ENCODE measurements around the gene ZBTB7A.

ZBTB7A gene

DNA sequence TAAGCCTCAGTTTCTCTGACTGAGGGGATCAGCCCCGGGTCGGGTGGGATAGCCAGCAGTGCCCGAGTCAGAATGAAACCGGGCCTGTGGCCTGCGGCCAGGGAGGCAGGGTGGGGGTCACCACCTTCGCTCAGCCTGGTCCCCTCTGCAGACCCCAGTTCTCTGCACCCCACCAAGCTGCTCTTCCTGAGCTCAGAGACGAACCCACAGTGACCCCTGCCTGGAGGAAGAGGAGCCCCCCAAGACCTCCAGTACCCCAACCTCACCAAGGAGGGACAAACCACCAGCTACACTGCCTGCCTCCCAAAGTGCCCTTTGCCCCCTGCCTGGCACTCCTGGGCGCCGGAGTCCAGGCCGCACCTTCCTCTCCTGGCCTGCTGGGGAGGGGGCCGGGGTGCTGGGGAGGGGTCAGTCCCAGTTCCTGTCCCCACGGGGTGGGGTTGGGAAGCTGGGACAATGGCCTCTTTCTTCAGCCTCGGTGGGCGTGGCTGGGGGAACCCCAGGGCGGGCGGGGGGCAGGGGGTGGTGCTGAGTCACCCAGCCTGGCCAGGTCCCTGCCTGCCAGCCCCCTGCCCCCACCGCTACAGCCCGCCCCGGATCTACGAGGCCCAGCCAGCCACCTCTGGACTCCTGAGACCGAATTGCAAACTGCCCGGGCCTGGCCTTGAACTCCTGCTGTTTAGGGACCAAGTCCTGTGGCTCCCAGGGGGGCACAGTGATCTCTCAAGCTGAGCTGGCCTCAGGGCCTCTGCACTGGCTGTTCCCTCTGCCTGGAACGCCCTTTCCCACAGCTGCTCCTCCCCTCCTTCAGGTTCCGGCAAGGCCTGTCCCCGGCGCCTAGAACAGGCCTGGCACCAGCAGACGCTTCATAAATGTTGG, 14.3 kb downstream of the ZBTB7A start:
- no peak for DNase-seq

DNA sequence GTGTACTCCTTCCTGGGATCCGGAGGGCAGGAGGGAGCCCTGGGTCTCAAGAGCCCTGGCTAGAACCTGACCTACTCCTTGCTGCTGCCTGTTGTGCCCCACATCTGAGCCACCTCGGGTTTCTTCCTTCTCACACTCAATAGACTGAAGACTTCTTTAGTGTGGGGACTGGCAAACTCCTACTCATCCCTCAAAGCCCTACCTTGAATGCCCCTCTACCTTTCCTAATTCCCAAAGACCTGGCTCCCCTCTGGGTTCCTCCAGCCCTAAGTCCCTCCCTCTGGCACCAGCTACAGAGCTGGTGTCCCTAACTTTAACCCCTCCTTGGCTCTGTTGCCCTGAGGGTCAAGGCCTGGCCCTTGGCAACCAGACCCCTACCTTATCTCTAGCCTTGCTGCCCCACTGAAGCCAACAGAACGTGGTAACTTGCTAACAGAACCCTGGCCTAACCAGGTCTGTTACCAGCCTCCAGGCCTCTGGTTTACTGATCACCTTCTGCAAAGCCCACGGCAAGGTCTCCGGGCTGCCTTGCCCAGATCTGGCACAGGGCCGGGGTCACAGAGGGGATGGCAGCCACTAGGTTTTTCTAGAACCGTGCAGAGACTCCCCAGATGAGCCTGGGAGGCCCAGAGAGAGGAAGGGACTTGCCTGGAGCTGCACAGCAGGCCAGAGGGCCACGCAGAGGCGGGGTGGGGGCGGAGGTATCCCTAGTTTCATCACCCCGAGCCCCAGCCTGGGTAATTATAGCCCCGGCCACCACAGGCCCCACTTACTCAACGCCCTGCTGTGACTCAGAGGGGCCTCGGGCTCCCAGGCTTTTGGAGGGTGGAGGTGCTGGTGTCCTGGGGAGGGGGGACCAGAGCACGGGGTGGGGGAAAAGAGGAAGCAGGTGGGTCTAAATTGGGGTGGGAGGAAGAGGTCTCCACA, 15.3 kb downstream of the ZBTB7A start:
- no peak for DNase-seq

DNA sequence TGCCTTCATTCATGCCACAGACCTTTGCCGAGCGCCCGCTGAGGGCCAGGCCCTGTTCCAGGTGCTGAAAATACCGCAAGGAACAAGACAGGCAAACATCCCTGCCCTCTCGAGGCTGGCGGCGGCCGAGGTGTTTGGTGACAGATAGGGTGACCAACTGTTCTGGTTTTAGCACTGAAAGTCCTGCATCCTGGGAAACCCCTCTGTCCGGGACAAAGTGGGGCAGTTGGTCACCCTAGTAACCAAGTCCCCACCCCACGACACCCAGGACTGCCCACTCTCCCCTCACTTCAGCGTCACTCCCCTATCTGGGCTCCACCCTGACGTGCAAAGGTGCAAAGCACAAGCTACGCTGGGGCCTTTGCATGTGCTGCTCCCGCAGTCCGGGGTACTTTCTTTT, 17.3 kb downstream of the ZBTB7A start:
- DNase-seq, result no peak

DNA sequence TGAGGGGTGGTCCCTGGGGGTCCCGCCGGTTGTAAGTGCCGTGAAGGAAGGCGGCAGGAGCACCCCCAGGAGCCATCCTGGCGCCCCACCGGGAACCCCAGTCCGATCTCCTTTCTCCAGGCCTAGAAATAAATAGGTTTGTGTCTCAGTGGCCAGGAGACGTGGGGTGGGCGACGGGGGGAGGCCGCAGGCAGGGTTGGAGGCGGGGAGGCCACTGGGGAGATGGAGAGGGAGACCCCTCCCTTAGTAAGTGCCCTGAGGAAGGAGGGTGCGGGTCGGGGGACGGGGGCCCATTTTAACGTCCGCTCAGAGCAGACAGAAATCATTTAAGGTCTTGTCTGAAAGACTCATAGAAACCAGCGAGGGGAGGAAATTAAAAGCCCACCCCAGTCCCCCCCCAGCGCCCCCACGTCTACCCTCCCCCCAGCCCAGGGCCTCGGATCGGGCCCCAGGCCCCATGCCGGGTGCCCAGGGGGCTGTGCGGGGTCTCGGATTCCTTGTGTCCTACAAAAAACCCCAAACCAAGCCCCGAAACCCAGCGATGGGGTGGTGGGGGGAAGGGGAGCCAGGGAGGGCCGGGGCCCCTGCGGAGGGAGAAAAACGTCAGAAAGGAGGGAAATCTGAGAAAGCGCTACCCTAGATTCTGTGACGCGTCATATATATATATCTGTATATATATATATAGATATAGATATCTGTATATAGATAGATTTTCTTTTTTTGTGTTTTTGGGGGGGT, 19.6 kb downstream of the ZBTB7A start:
- no peak for DNase-seq

DNA sequence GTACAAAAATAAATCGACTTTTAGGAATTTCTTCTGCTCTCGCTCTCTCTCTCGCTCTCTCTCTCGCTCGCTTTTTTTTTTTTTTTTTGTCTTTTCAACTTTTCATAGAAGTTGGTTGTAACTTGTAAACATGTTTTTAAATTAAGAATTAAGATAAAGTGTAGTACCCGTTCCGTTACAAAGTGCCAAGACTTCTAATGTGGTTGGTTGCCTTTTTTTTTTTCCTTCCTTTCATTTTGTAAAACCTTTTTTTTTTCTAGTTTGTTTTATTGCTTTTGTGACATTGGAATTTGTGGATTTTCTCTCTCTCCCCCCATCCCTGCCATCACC, 20.4 kb downstream of the ZBTB7A start:
- no peak for DNase-seq

DNA sequence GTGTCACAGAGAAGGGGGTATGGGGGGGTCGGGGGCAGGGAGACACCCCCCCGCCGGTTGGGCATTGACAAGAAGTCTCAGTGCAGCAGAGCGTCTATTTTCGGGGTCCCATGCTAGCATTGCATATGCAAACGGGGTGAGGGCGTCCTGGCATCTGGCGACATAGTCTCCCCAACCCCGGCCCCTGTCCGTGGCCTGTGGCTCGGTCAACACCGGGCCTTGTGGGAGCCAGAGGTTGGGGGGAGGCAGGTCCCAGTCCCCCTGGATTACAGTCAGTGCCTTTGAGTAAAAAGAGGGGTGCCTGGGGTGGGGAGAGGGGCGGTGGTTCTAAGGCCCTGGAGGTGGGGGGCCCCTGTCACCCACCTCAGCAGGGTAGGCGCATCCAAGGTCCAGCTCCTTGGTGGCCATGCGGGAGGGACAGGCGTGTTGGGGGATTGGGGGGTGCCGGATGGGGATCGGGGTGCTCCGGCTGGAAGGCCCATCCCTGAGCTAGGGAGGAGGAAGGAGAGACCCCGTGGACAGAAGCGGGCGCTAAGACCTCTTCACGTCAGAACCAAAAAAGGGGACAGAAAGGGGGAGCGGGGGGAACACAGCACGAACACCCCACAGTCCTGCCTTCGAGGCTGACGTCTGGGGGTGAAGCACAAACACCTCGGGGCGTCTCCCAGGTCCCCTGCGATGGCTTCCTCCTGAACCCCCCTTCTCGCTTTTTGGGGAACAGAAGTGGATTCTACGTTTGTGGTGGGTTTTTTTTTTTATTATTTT, 20.9 kb downstream of the ZBTB7A start:
- DNase-seq, result no peak

DNA sequence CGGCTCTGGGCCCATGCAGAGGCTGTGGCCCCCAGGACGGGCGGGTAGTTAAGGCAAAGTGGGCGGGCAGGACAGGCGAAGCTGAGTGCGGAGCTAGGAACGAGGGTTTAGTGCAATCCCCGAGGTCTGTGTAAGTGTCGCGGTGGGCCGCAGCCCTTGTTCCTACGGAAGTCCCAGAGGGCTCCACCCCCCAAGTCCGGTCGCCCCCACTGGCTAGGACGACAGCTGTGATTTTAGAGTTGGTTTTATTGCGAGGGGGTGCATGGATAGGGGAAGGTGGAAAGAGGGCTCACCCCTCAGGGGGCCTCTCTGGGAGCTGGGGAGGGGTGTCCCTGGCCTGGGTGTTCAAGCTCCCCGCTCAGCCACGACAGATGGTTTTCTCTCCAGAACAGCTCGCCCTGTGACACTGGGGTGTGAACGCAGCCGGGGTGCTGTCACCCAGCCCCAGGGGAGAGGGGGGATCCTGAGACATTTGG, 21.7 kb downstream of the ZBTB7A start:
- DNase-seq, result no peak

DNA sequence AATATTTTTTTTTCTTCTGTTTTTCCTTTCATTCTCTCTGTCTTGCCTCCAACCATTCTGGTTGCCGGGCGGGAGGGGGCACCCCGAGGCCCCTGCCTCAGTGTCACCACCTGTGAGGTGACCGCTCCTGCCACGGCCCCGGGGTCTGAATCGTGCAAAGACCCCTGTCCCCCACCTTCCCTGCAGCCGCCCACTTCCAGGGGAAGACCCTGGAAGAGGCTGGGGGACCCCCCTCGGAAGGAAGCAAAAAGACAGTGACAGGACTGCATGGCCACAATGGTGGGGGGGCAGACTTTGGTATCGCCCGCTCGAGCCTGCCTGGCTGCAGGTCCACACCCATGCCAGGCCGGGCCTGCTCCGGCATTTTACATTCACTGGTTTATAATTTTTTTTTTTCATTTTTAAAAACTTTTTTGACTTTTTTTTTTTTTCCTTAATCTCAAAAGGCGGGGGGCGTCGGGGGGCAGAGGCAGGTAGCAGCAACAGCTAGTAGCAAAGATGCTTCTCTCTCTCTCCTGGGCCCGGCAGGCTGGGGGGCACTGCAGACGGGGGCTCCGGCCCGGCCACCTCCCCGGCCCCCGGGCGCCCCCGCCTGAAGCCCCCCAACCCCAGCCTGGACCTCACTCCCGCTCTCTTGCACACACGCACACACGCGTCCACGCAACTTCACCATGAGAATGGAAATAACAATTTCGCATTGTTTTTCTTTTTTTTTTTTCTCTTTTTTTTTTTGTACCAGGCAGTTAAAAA, 22.6 kb downstream of the ZBTB7A start:
- DNase-seq, result no peak

DNA sequence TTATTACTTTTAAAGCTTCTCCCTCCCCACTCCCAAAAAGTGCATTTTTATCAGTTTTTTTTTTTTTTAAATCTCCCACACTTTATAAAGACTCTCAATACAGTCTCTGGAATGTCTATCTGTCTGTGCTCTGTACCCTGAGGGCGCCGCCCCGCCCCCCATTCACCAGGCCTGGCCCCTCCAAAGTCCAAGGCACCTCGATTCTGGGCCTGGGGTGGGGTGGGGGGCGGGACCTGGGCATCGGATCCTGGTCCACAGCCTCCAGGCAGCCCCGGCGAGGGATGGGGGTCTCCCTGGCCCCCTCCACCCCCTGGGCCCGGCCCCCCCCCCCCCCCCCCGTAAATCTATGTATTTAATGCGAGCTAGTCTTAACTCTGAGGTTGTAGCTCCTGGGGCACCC, 23.3 kb downstream of the ZBTB7A start:
- DNase-seq, result no peak

DNA sequence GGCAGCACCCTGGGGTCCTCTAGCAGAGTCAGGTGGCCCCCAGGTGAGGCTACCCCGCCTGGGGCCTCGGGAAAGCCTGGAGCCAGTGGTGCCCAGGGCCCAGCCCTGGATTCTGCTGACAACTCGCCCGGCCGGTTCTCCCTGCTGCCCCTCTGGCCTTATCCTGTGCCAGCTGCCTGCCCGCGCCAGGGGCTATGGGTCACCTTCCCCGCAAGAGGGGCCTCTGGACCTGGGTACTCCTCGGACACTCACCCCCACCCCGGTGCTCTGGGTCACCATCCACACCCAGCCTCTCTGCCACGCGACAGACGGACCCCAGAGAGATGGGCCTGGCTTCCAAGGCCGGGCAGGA, 24.0 kb downstream of the ZBTB7A start:
- no peak for DNase-seq

DNA sequence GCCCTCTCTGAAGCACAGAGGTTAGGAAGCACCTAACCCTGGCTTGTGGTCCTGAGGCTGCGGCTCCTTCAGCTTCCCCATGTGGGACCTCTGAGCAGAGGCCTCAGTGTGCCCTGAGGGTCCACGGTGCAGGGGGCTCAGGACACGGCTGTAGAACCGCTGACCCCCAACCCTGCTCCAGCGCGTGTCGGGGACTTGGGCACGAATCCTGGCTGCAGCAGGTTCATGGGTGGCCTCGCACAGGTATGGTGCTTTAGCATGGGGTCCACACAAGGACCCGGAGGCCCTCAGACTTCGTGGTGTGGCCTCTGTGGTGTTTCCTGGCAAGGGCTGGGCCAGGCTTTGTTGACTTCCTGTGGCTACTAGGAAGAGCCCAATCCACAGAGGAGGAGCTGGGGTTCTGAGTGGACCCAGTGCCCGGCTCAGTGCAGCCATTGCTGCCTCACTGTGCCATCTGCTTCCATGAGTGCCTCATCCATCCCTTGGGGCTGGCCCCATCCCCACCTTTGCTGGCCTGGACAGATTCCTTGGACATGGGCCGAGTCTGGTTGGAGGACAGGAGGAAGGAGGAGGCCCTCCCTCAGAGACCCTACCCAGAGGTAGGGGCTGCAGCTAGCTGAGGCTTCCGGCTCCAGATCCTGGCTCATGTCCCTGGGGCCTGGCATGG, 24.5 kb downstream of the ZBTB7A start:
- no peak for DNase-seq

DNA sequence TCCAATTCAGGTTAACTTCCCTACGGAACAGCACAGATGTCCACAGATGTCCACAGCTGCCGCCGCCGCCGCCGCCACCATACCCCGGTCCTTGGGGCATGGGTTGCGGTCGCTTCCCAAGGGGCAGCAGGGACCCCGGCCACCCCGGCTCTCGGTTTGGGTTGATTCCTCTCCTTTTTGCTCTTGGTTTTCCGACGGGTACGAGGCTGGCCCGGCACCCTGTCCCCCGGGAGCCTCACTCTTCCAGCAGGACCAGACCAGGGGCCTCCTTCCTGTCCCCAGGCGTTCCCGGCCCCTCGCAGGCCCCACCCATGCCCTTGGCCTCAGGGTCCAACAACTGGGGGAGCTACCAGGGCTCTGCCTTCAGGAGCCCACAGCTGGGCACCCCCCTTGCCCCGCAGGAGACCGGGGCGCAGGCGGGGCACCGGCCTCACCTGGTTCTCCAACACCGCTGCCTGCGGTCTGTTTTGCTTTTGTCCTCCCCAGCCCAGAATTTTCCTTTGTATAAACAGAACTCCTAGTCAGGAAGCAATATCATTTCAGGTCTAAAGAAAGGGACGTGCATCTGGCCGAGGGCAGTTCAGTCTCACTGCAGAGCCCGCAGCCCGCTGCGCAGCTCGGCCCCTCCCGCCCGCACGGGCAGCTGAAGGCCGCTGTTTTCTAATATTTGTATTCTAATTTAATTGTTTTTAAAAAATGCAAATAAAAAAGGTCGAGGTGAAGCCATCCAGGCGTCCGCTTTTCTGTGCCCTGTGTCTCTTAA, 27.9 kb downstream of the ZBTB7A start:
- DNase-seq, result no peak

DNA sequence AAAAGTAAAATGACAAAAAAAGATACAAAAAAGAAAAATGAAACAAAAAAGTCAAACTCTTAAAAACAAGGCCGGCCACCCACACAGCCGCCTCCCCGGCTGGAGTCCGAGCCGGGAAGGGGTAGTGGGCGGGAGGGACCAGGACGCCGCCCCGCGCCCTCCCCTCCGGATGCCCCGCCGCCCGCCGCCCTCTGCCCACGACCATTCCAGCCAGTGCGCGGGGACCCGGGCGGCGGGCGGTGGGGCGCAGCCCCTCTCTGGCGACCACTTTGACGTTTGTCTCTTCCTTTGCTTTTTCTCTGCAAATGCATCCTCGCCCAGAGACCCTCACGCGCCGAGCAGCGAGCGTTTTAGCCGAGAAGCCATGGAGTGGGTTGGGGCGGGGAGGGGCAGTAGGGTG, 28.6 kb downstream of the ZBTB7A start:
- no peak for DNase-seq

DNA sequence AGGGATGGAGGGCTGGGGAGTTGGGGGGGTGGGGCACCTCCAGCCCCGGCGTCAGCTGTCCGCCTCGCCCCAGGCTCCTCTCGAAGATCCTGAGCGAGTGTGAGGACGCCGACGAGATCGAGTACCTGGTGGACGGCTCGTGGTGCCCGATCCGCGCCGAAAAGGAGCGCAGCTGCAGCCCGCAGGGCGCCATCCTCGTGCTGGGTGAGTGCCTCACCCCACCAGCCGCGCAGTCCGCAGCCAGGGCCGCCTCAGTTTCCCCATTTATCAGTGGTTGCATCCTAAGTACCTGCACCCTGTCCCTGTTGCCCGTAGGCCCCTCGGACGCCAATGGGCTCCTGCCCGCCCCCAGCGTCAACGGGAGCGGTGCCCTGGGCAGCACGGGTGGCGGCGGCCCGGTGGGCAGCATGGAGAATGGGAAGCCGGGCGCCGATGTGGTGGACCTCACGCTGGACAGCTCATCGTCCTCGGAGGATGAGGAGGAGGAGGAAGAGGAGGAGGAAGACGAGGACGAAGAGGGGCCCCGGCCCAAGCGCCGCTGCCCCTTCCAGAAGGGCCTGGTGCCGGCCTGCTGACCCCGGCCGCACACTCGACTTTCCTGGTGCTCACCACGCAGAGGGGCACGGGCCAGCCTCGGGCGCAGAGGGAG, 29.3 kb downstream of the ZBTB7A start:
- DNase-seq, result no peak

DNA sequence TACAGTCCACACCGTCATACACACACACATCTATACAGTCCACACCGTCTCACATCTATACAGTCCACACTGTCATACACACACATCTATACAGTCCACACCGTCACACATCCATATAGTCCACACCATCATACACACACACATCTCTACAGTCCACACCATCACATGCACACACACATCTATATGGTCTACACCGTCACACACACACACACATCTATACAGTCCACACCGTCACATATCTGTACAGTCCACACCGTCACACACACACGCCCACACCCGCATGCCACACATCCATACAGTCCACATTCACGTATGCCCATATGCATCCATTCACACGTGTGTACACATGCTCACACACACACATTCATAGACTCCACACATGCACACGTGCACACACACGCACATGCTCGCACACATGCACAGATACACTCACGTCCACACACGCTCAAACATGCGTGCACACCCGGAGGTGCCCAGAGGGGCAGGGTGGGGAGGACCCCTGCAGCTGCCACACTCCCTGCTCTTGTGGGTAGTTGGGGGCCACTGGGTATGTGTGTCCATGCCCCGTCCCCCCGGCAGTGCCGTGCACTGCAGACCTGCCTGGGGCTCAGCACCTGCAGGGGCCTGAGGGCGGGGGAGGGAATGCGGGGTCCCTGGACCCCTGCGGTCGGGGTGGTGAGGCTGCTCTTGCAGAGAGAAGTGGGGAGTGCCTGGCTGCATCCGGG, 30.0 kb downstream of the ZBTB7A start:
- no peak for DNase-seq

DNA sequence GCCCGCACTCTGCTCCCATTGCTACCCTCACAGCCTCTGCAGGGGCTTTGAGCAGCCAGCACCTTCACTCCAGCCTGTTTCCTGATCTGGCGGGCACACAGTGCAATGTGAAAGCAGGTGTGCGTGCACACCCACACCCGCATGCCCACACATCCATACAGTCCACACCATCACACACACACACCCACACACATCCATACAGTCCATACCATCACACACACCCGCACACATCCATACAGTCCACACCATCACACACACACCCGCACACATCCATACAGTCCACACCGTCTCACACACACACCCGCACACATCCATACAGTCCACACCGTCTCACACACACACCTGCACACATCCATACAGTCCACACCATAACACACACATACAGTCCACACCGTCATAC, 31.1 kb downstream of the ZBTB7A start:
- no peak for DNase-seq

DNA sequence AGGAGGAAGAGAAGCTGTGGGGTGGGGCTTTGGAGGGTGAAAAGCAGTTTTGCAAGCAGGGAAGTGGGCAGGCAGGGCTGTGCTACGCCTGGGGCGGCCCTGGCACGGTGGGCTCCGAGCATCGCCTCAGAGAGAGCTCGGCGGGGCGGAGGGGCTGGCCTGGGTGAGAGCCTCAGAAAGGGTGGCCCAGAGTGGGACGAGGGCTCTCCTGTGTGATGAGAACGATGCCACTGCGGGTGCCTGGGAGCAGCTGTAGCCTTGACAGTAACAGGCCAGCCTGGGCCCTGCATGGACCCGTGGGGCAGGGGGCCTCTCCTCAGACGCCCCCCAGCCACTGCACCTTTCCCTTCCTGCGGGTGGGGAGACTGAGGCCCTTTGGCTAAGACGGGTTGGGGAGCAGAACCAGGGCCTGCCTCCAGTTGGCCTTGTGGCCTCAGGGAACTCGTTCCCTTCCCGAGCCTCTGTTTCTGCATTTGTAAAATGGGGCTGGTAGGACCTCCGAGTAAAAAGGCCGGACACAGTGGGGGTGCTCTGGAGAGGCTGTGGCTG, 31.6 kb downstream of the ZBTB7A start:
- no peak for DNase-seq

DNA sequence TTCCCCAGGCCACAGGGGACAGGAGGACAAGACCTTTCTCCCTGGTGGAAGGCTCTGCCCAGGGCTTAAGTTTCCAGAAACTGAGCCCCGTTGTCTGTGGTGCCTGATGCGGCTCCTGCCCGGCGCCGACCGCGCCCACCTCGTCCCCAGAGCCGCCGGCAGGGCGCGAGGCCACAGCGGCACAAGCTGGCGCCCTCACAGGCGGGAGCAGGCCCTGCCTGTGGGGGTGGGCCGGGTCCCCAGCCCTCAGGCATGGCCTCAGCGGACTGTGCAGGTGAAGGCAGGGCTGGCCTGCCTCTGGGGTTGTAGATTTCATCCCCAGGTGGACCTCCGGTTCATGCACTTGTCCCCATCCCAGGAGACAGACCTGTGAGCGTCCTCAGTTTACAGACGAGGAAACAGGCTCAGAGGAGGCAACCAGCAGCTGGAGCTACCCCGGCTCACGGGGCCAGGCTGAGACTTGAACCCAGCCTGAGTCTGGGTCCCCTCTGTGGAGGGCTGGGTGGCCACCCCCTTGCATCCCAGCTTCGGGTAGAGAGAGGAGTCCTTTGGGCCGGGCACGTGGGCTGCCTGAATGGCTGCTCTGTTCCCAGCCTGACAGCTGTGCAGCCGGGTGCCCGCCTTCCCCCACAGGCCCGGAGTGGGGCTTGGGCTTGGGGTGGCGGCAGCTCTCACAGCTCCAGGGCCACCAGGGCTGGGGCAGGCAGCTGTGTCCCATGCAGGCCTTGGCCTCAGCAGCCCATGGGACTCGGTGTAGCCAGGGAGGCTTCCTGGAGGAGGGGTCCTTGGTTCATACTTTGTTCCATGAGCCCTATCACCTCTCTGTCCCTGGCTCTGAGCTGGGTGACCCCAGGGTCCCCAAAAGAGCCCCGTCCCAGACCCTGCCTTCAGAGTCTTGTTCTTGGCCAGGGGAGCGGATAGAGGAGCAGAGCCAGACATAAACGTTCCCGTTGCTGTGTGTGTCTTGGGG, 32.4 kb downstream of the ZBTB7A start:
- DNase-seq, result no peak

All from DMS153 (cell line).